ENCODE data around the gene RAB44. TPM values are rescaled to one million over a fixed set of nuclear protein-coding genes. Genes with fewer than 3 reads are reported as not detected.

The RAB44 gene
- total and polyA plus RNA-seq, 2 of the 4 experiments (the other 2 are of a cell fraction), result 0.03 TPM; not detected in 1

DNA sequence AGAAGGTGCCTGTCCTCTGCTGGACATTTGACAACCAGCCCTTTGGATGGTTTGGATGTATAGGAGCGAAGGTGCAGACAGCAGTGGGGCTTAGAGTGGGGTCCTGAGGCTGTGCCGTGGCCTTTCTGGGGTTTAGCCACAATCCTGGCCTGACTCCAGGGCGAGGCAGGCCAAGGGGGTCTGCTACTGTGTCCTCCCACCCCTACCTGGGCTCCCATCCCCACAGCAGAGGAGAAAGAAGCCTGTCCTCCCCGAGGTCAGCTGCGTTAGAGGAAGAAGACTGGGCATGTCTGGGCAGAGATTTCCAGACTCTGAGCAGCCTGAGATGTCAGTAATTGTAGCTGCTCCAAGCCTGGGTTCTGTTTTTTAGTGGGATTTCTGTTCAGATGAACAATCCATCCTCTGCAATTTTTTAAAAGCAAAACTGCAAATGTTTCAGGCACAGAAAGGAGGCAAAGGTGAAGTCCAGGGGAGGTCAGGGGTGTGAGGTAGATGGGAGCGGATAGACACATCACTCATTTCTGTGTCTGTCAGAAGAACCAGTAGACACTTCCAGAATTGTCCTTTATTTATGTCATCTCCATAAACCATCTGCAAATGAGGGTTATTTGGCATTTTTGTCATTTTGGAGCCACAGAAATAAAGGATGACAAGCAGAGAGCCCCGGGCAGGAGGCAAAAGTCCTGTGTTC is 20.4 kb upstream of the RAB44 start (continued):
- no peak for TF ChIP-seq RFX5 (IDR thresholded peaks at IDR 0.05; ENCODE audit: low read depth, low read length)

DNA sequence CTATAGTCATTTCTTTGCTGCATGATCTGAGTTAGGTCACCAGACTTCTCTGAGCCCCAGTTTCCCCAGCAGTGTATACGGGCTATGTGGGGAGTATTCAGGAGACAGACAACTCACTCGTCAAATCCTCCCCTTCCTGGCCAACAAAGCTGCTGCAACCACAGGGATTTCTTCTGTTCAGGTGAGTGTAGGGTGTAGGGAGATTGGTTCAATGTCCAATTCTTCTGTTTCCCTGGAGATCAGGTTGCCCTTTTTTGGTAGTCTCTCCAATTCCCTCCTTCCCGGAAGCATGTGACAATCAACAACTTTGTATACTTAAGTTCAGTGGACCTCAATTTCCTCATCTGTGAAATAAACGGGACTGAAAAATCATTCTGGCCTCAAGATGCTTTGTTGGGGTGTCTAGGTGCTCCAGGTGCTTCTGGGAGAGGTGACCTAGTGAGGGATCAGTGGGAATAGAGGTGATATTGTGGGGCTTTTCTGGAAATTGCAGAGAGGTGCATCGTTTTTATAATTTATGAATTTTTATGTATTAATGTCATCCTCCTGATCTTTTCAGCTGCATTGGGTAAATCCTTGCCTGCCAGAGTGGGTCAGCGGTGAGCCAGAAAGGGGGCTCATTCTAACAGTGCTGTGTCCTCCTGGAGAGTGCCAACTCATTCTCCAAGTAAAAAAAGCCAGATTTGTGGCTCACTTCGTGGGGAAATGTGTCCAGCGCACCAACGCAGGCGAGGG is 19.7 kb upstream of the RAB44 start:
- dilution Hi-C loops (cut with HindIII; ENCODE audit: low sequenced_read_pairs, unreplicated experiment), result no loop called here
- peak overlapping the region; percentile 88 for H3K27ac ChIP-seq (ENCODE audit: insufficient read depth, low read length)
- 17% methylated on average over 1 of the region's 10 CpGs; no CpG with 5 or more reads in 1 of the 2 experiments for WGBS, 2 experiments (ENCODE audit: extremely low coverage in 2 of 2, insufficient read length in 1 of 2)
- H4K5ac ChIP-seq (ENCODE audit: low read depth, low read length), result peak overlapping the region; percentile 98
- peak overlapping the region; percentile 98 for H3K14ac ChIP-seq (replicated peaks; ENCODE audit: low read depth, low read length)
- peak overlapping the region; percentile 78 for H2AFZ ChIP-seq (replicated peaks; ENCODE audit: low read length, poor library complexity)
- POLR2A ChIA-PET (ENCODE audit: unreplicated experiment), result interaction anchor here (0.6 to 2.5 kb wide), 11 partner anchors 10 to 366 kb away, joined by 3 to 26 read pairs (median 4); no protein-coding TSS in a partner anchor
- peak overlapping the region; percentile 96 for H3K56ac ChIP-seq (ENCODE audit: extremely low read depth, insufficient read depth, low read length)
- peak overlapping the region; percentile 98 for H2BK20ac ChIP-seq (ENCODE audit: low read depth, low read length)
- H3K36me3 ChIP-seq (ENCODE audit: control insufficient read depth, insufficient read depth, low read length), result peaks cover 17% of the 10 kb centered on the region; the same call in 1 of the 2 replicates
- in situ Hi-C loops (cut with MboI; ENCODE audit: low sequenced_read_pairs), result no loop called here
- H3K79me1 ChIP-seq (ENCODE audit: low read depth in 1 of 2, low read length in 2 of 2), result peaks cover 9 to 58% of the 10 kb centered on the region in 2 experiments
- no peak overlapping the region; the same call in 1 of the 2 replicates for H3K4me3 ChIP-seq (ENCODE audit: insufficient read depth, low read depth, low read length)
- H4K91ac ChIP-seq (ENCODE audit: insufficient read depth, low read depth, low read length), result peak overlapping the region; percentile 99
- peak overlapping the region; percentile 99 for H3K23ac ChIP-seq (ENCODE audit: low read depth, low read length)
- peak overlapping the region; percentile 98 for H2AK5ac ChIP-seq (ENCODE audit: low read depth, low read length)
- H2BK15ac ChIP-seq (ENCODE audit: low read depth, low read length), result peak overlapping the region; percentile 96
- CTCF ChIA-PET, result interaction anchor here (0.5 to 1.5 kb wide), 3 partner anchors 55 to 81 kb away, joined by 3 read pairs; no protein-coding TSS in a partner anchor
- H4K20me1 ChIP-seq (ENCODE audit: insufficient read depth, low read length), result peaks cover 44% of the 10 kb centered on the region
- peak overlapping the region; percentile 97 for H2AK9ac ChIP-seq (replicated peaks; ENCODE audit: low read depth, low read length, poor library complexity)
- peak overlapping the region; percentile 99 for H2BK5ac ChIP-seq (ENCODE audit: low read depth, low read length, poor library complexity, severe bottlenecking)
- H3K4me2 ChIP-seq (ENCODE audit: low read depth, low read length), result peak overlapping the region; percentile 40
- H3K18ac ChIP-seq (ENCODE audit: low read depth, low read length), result peak overlapping the region; percentile 98
- H2BK120ac ChIP-seq (ENCODE audit: low read depth, low read length), result peak overlapping the region; percentile 99
- peaks cover 22% of the 10 kb centered on the region for H3K4me1 ChIP-seq (ENCODE audit: control insufficient read depth, insufficient read depth, low read length)
- no peak for ATAC-seq (ENCODE audit: low read depth)
- H3K27me3 ChIP-seq (ENCODE audit: control insufficient read depth, insufficient read depth, low read length), result no peaks in the 10 kb centered on the region
- peak overlapping the region; percentile 99 for H3K4ac ChIP-seq (ENCODE audit: low read depth, low read length)
- no TSS peak for BruUV-seq (replicated peaks)
- H3K9me3 ChIP-seq (ENCODE audit: control insufficient read depth, insufficient read depth, low read length), result no peaks in the 10 kb centered on the region
- DNase-seq, result no peak
- H3K9ac ChIP-seq (ENCODE audit: low read depth, low read length), result peak overlapping the region; percentile 71
- TF ChIP-seq SMC3 (IDR thresholded peaks at IDR 0.05; ENCODE audit: low read depth, low read length), result no peak; the same call in 1 of the 2 replicates
- no peak; the same call in 1 of the 2 replicates for TF ChIP-seq RAD21 (IDR thresholded peaks at IDR 0.05; ENCODE audit: low read length)
- no peak for TF ChIP-seq BHLHE40 (IDR thresholded peaks at IDR 0.05; ENCODE audit: low read depth, low read length)
- peak; percentile 1; the same call in 1 of the 2 replicates for TF ChIP-seq CEBPB (IDR thresholded peaks at IDR 0.05; ENCODE audit: low read depth, low read length)
- TF ChIP-seq POLR2A (IDR thresholded peaks at IDR 0.05; ENCODE audit: low read depth, low read length), result no peak
- 0 out of 2 replicates have a peak, but pooled peaks have one; percentile 8 for TF ChIP-seq MAFK (IDR thresholded peaks at IDR 0.05; ENCODE audit: low read depth, low read length)
- peak; percentile 91 for TF ChIP-seq NFE2L2 (IDR thresholded peaks at IDR 0.05; ENCODE audit: low read depth, low read length)
- no peak for TF ChIP-seq MAZ (IDR thresholded peaks at IDR 0.05; ENCODE audit: borderline replicate concordance, low read depth, low read length)
- H4K8ac ChIP-seq (ENCODE audit: low read depth in 2 of 2, low read length in 2 of 2), result peak overlapping the region; percentile 91 to 100; a peak in 3 of 4 replicates
- peaks cover 15% of the 10 kb centered on the region for H3K9me1 ChIP-seq (ENCODE audit: insufficient read depth, low read length)
- intact Hi-C loops (cut with micrococcal nuclease), result no loop called here

All from IMR-90 (cell line).